H1 (cell line): ENCODE data around the gene LRRC26. TPM values are rescaled to one million over a fixed set of nuclear protein-coding genes. Genes with fewer than 3 reads are reported as not detected.

Experiments used
- CTCF ChIA-PET: fragments of 300-600 bp; sonication (Branson Sonifier 250); formaldehyde crosslinking; loops from one replicate; lab custom pipeline; 2021; ENCODE audit not compliant: partially characterized antibody; lab: Charles Lee
- POLR2A ChIA-PET: fragments of 300-600 bp; sonication (Branson Sonifier 250); formaldehyde crosslinking; loops from one replicate; lab custom pipeline; 2021; ENCODE audit warnings: inconsistent platforms; ENCODE audit not compliant: partially characterized antibody; lab: Charles Lee
- DNase-seq, 2 experiments: peaks; one replicate each; pipeline versions ENCODE4 v3.0.0 to v3.0.0-alpha.2; 2010 to 2022; ENCODE audit warnings: low spot score in 2 of 2, low read depth in 1 of 2, mixed read lengths in 1 of 2
- FAIRE-seq: peaks from 2 replicates; lab custom pipeline; 2011; peaks lifted over from hg19 to GRCh38; lab: Jason Lieb, UNC
- H2AFZ ChIP-seq: 2 replicates; pipeline ENCODE4 v1.8.1; 2012; ENCODE audit warnings: low read length, inconsistent platforms
- H2AK5ac ChIP-seq: 2 replicates; pipeline ENCODE4 v1.6.1; 2013; ENCODE audit warnings: low read depth, low read length
- H2BK120ac ChIP-seq: replicated peaks from 2 replicates; pipeline ENCODE3; 2013; ENCODE audit warnings: low read depth, low read length, inconsistent platforms
- H2BK12ac ChIP-seq: 2 replicates; pipeline ENCODE4 v1.6.1; 2013; ENCODE audit warnings: low read depth, low read length
- H2BK15ac ChIP-seq: 2 replicates; pipeline ENCODE4 v1.6.1; 2013; ENCODE audit warnings: low read length
- H2BK20ac ChIP-seq: 2 replicates; pipeline ENCODE4 v1.6.1; 2013; ENCODE audit warnings: low read length
- H2BK5ac ChIP-seq: 2 replicates; pipeline ENCODE4 v1.6.1; 2013; ENCODE audit warnings: low read depth, low read length
- H3K14ac ChIP-seq: 2 replicates; pipeline ENCODE4 v1.6.1; 2013; ENCODE audit warnings: inconsistent platforms; ENCODE audit not compliant: insufficient read length
- H3K18ac ChIP-seq: 2 replicates; pipeline ENCODE4 v1.6.1; 2013; ENCODE audit warnings: low read length; ENCODE audit errors: extremely low read depth
- H3K23ac ChIP-seq: 2 replicates; pipeline ENCODE4 v1.6.1; 2013; ENCODE audit warnings: inconsistent platforms; ENCODE audit not compliant: insufficient read length
- H3K23me2 ChIP-seq: 2 replicates; pipeline ENCODE4 v1.6.1; 2013; ENCODE audit warnings: low read depth, low read length
- H3K27ac ChIP-seq: 2 replicates; pipeline ENCODE4 v1.6.1; 2011; ENCODE audit warnings: low read depth, low read length, inconsistent platforms
- H3K27me3 ChIP-seq, 4 experiments: replicated peaks in 1 of 4; 1 replicate in 1 of 4; 2 replicates in 3 of 4; pipeline versions ENCODE4 v1.6.1 to v1.8.1; 2011 to 2013; ENCODE audit warnings: low read length in 3 of 4, mild to moderate bottlenecking in 3 of 4, inconsistent platforms in 2 of 4, mixed read lengths in 2 of 4, moderate library complexity in 1 of 4; ENCODE audit not compliant: control insufficient read depth in 3 of 4, insufficient read depth in 3 of 4; ENCODE audit errors: extremely low read depth in 1 of 4
- H3K36me3 ChIP-seq, 4 experiments: 2 replicates each; pipeline versions ENCODE4 v1.6.1 to v1.8.1; 2011 to 2013; ENCODE audit warnings: mild to moderate bottlenecking in 4 of 4, low read length in 3 of 4, moderate library complexity in 2 of 4, control low read depth in 1 of 4, inconsistent platforms in 1 of 4; ENCODE audit not compliant: insufficient read depth in 4 of 4, control insufficient read depth in 2 of 4
- H3K4ac ChIP-seq: replicated peaks from 2 replicates; pipeline ENCODE3; 2013; ENCODE audit warnings: low read length, low read depth, mixed read lengths, inconsistent platforms; ENCODE audit not compliant: insufficient read length
- H3K4me1 ChIP-seq, 4 experiments: replicated peaks in 1 of 4; 1 replicate in 1 of 4; 2 replicates in 3 of 4; pipeline versions ENCODE4 v1.6.1 to v1.8.1; 2011 to 2013; ENCODE audit warnings: low read length in 3 of 4, inconsistent platforms in 2 of 4, mixed read lengths in 1 of 4; ENCODE audit not compliant: insufficient read depth in 4 of 4, control insufficient read depth in 3 of 4
- H3K4me2 ChIP-seq, 2 experiments: 2 replicates each; pipeline versions ENCODE4 v1.6.1 to v1.8.1; 2011 to 2013; ENCODE audit warnings: low read depth in 2 of 2, low read length in 2 of 2, control low read depth in 1 of 2, inconsistent platforms in 1 of 2, mild to moderate bottlenecking in 1 of 2; ENCODE audit not compliant: insufficient read depth in 1 of 2
- H3K4me3 ChIP-seq, 4 experiments: fragments of 200-600, 300-600 bp in 1 of 4; sonication (generic), shearing (Covaris generic), sonication (Bioruptor Twin) in 1 of 4; 2 replicates each; pipeline versions ENCODE4 v1.5.1 to v1.8.1; 2011 to 2016; ENCODE audit warnings: low read length in 4 of 4, low read depth in 3 of 4, control low read depth in 2 of 4, inconsistent platforms in 2 of 4, mild to moderate bottlenecking in 2 of 4, mixed read lengths in 1 of 4, moderate library complexity in 1 of 4; ENCODE audit not compliant: insufficient read depth in 2 of 4; ENCODE audit errors: extremely low read depth in 1 of 4
- H3K56ac ChIP-seq: replicated peaks from 2 replicates; pipeline ENCODE3; 2013; ENCODE audit warnings: low read depth, mild to moderate bottlenecking, mixed read lengths, low read length, inconsistent platforms; ENCODE audit not compliant: insufficient read length
- H3K79me1 ChIP-seq: 2 replicates; pipeline ENCODE4 v1.6.1; 2013; ENCODE audit warnings: low read depth, low read length, control low read depth
- H3K79me2 ChIP-seq, 2 experiments: 2 replicates each; pipeline versions ENCODE4 v1.6.1 to v1.8.1; 2012 to 2013; ENCODE audit warnings: low read length in 2 of 2, mild to moderate bottlenecking in 2 of 2, inconsistent platforms in 1 of 2; ENCODE audit not compliant: insufficient read depth in 2 of 2, control insufficient read depth in 1 of 2
- H3K9ac ChIP-seq, 4 experiments: replicated peaks in 1 of 4; 1 replicate in 1 of 4; 2 replicates in 3 of 4; pipeline versions ENCODE4 v1.6.1 to v1.8.1; 2011 to 2013; ENCODE audit warnings: low read depth in 3 of 4, low read length in 3 of 4, control low read depth in 2 of 4, mild to moderate bottlenecking in 2 of 4, moderate library complexity in 2 of 4, inconsistent platforms in 1 of 4; ENCODE audit errors: extremely low read depth in 1 of 4
- H3K9me3 ChIP-seq, 2 experiments: 2 replicates each; pipeline versions ENCODE4 v1.6.1 to v1.8.1; 2012 to 2013; ENCODE audit warnings: mild to moderate bottlenecking in 2 of 2, moderate library complexity in 2 of 2, control low read depth in 1 of 2, inconsistent platforms in 1 of 2, low read depth in 1 of 2, low read length in 1 of 2, mixed read lengths in 1 of 2; ENCODE audit not compliant: insufficient read depth in 2 of 2
- H4K20me1 ChIP-seq, 2 experiments: replicated peaks in 1 of 2; 2 replicates each; pipeline versions ENCODE3 to v1.8.1; 2011 to 2013; ENCODE audit warnings: inconsistent platforms in 2 of 2, low read length in 2 of 2, mild to moderate bottlenecking in 1 of 2; ENCODE audit not compliant: insufficient read depth in 2 of 2, control insufficient read depth in 1 of 2
- H4K5ac ChIP-seq: 2 replicates; pipeline ENCODE4 v1.6.1; 2013; ENCODE audit warnings: low read length, low read depth, mixed read lengths, inconsistent platforms; ENCODE audit not compliant: insufficient read length
- H4K8ac ChIP-seq: 2 replicates; pipeline ENCODE4 v1.8.0; 2013; ENCODE audit warnings: mild to moderate bottlenecking, moderate library complexity, low read length, inconsistent platforms; ENCODE audit not compliant: insufficient read depth; ENCODE audit errors: extremely low read depth
- H4K91ac ChIP-seq: replicated peaks from 2 replicates; pipeline ENCODE3; 2013; ENCODE audit warnings: low read length, mixed read lengths, inconsistent platforms; ENCODE audit not compliant: insufficient read length
- CREB1 ChIP-seq: IDR thresholded peaks from 2 replicates; pipeline ENCODE4 v1.6.1; 2012; ENCODE audit warnings: inconsistent platforms
- EGR1 ChIP-seq: IDR thresholded peaks from 2 replicates; pipeline ENCODE4 v1.6.1; 2011; ENCODE audit warnings: low read depth, low read length, borderline replicate concordance
- GABPA ChIP-seq: IDR thresholded peaks from 2 replicates; pipeline ENCODE4 v1.6.1; 2011; ENCODE audit warnings: mild to moderate bottlenecking, low read length, moderate library complexity, borderline replicate concordance; ENCODE audit not compliant: insufficient read depth
- GTF2F1 ChIP-seq: IDR thresholded peaks from 2 replicates; pipeline ENCODE4 v1.6.1; 2012; ENCODE audit warnings: low read depth, low read length, improper control_type of control experiment, borderline replicate concordance
- HDAC2 ChIP-seq, 2 experiments: fragments of 300-600 bp in 1 of 2; sonication (generic) in 1 of 2; IDR thresholded peaks; 2 replicates each; pipeline ENCODE4 v1.6.1; 2011 to 2012; ENCODE audit warnings: low read depth in 2 of 2, low read length in 2 of 2, mild to moderate bottlenecking in 2 of 2, moderate library complexity in 2 of 2, borderline replicate concordance in 1 of 2, inconsistent platforms in 1 of 2
- JUND ChIP-seq: IDR thresholded peaks from 2 replicates; pipeline ENCODE4 v1.6.1; 2011; ENCODE audit warnings: mild to moderate bottlenecking, improper control_type of control experiment, low read length
- KDM5A ChIP-seq: fragments of 200-600 bp; IDR thresholded peaks from 2 replicates; pipeline ENCODE4 v1.7.1; 2012; ENCODE audit warnings: mild to moderate bottlenecking, low read length, inconsistent platforms, mixed read lengths
- MAFK ChIP-seq: IDR thresholded peaks from 2 replicates; pipeline ENCODE4 v1.6.1; 2012; ENCODE audit warnings: low read depth, mild to moderate bottlenecking, improper control_type of control experiment, low read length
- POLR2AphosphoS5 ChIP-seq: IDR thresholded peaks from 2 replicates; pipeline ENCODE4 v1.6.1; 2011; ENCODE audit warnings: low read depth, low read length
- SIX5 ChIP-seq: IDR thresholded peaks from 2 replicates; pipeline ENCODE4 v1.6.1; 2011; ENCODE audit warnings: mild to moderate bottlenecking, low read depth, low read length
- WGBS, 2 experiments: shearing (Covaris generic) in 1 of 2; methylation state at CpG; one replicate each; pipeline versions ENCODE4 v1.1.6 to v1.1.7; 2013 to 2015; ENCODE audit warnings: low lambda C conversion rate in 2 of 2, mixed read lengths in 2 of 2, inconsistent platforms in 1 of 2, low coverage in 1 of 2, missing lambda C conversion rate in 1 of 2; ENCODE audit not compliant: insufficient replicate concordance in 2 of 2, insufficient coverage in 1 of 2, insufficient read length in 1 of 2; ENCODE audit errors: extremely low coverage in 1 of 2, missing lambda C conversion rate in 1 of 2; 5-methylcytosine and 5-hydroxymethylcytosine counted together
- polyA plus RNA-seq, 7 experiments: library from polyadenylated mRNA; depleted of rRNA in 3 of 7; stranded (reverse) in 5 of 7; unstranded in 2 of 7; fragments of >200 nt in 5 of 7; fragments of 200-250 nt in 2 of 7; gene quantifications; 1 replicate in 5 of 7; 2 replicates in 1 of 7; 4 replicates in 1 of 7; pipeline versions ENCODE4 v1.2.1 to v1.2.3, GENCODE V29; 2011 to 2013; ENCODE audit warnings: missing spikeins in 2 of 7, mixed read lengths in 2 of 7
- total RNA-seq: library from RNA; stranded (reverse); fragmentation: NEBNext Ultra II Directional; extraction: Animal tissue kit (Norgen Biotek cat#: 25700); gene quantifications from 2 replicates; pipeline ENCODE4 v1.2.1, GENCODE V29; 2021
- TF ChIP-seq, protein P1 (sequence below): IDR thresholded peaks from 2 replicates; pipeline ENCODE4 v1.6.1; 2012; ENCODE audit warnings: low read length, inconsistent platforms

Gene LRRC26
- total and polyA plus RNA-seq, 2 of the 8 experiments (the other 6 are each of a cell fraction or from before 2014, with no cell fraction given): 0.34 to 0.85 TPM

DNA sequence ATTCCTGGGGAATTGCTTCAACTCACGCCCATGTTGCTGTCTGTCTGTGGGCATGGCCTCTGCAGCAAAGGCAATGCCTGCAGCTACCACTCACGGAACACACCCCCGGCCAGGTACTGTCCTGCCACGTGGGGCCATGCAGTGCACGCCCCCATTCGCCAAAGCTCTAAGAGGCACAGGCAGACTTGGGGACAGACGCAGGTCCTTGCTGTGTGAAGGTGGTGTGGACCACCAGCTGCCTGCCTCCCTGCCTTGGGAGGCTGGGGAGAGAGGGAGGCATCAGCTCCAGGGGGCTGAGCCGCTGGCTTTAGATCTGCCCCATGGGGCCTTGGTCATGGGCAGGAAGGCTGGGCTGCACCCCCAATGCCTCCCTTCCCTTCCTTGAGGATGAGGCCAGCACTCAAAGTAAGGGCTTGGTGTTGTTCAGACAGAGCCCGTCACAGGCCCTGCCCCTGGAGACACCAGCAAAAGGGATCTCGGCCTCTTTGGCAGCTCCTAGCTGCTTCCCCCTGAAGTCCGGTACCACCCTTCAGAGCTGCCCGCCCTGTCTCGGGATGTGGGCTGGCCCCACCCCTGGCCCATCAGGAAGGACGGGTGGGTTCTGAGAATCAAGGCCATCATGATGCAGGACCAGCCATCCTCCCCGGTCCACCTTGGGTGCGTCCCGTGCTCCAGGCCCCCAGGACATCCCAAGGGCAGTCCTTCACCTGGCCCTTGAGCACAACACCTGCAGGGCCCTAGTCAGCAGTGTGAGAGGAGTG is 28.6 kb downstream of the LRRC26 start:
- Histone ChIP-seq H3K9me3 (no peaks in the 10 kb centered on the region), H2BK5ac (no peak overlapping the region), H4K8ac (no peak overlapping the region), H2AFZ (no peak overlapping the region), H2BK20ac (no peak overlapping the region), H3K18ac (no peak overlapping the region), H2BK15ac (no peak overlapping the region), H2BK12ac (no peak overlapping the region), H3K27ac (no peak overlapping the region), H2BK120ac (no peak overlapping the region), H4K20me1 (peaks cover 1 to 18% of the 10 kb centered on the region in 2 experiments), H3K23ac (no peak overlapping the region), H2AK5ac (no peak overlapping the region), H3K23me2 (peaks cover 4% of the 10 kb centered on the region; the same call in 1 of the 2 replicates), H3K4ac (no peak overlapping the region), H3K79me1 (0 out of 2 replicates have a peak, but pooled peaks cover 2% of the 10 kb centered on the region), H3K56ac (no peak overlapping the region), H3K14ac (no peak overlapping the region), H3K4me2 (no peak overlapping the region), H3K4me3 (no peak overlapping the region), H3K36me3 (no peaks in the 10 kb centered on the region), H3K79me2 (no peaks in the 10 kb centered on the region), H4K5ac (no peak overlapping the region), H3K27me3 (peaks cover 25 to 75% (median 68%) of the 10 kb centered on the region in 4 experiments), H4K91ac (no peak overlapping the region), H3K4me1 (peaks cover 0 to 14% (median 11%) of the 10 kb centered on the region in 4 experiments; a peak in 6 of 7 replicates), H3K9ac (no peak overlapping the region)
- WGBS, 2 experiments: 76% methylated on average over 16 of the region's 17 CpGs; no CpG with 5 or more reads in 1 of the 2 experiments
- no peak for FAIRE-seq
- DNase-seq: no peak
- CTCF ChIA-PET: interaction anchor here (1.0 to 4.5 kb wide), 2 partner anchors 9 to 86 kb away, joined by 3 to 24 read pairs; partner anchors contain the start of gene RNF224
- POLR2A ChIA-PET: interaction anchor here (0.6 kb wide), 1 partner anchor 14 kb away, joined by 3 read pairs; no protein-coding TSS in a partner anchor
- TF ChIP-seq EGR1 (no peak), KDM5A (no peak), CREB1 (no peak), POLR2AphosphoS5 (no peak), JUND (no peak), GTF2F1 (no peak), GABPA (no peak), MAFK (no peak), SIX5 (no peak), HDAC2 (IDR thresholded peaks at IDR 0.05; ENCODE audit: borderline replicate concordance in 1 of 2, low read depth in 2 of 2, low read length in 2 of 2) (no peak)
- TF ChIP-seq, protein P1, sequence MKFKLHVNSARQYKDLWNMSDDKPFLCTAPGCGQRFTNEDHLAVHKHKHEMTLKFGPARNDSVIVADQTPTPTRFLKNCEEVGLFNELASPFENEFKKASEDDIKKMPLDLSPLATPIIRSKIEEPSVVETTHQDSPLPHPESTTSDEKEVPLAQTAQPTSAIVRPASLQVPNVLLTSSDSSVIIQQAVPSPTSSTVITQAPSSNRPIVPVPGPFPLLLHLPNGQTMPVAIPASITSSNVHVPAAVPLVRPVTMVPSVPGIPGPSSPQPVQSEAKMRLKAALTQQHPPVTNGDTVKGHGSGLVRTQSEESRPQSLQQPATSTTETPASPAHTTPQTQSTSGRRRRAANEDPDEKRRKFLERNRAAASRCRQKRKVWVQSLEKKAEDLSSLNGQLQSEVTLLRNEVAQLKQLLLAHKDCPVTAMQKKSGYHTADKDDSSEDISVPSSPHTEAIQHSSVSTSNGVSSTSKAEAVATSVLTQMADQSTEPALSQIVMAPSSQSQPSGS: no peak
